GM19023 (cell line): Measurements from ENCODE around the gene ELOVL1.
A peak's percentile ranks its signal among the peaks of the same experiment; 100 is the strongest.
"Not testable (repeated sequence)": the region's sequence is repeated elsewhere in the genome, so short reads cannot be mapped to it uniquely, and the experiment has no call there.

Experiments used
- ATAC-seq: cut with Tn5 transposase; IDR thresholded peaks from one replicate; pipeline ENCODE4 v1.9.1; 2021; ENCODE audit warnings: mild to moderate bottlenecking, moderate library complexity; ENCODE audit not compliant: unreplicated experiment

The ELOVL1 gene

DNA sequence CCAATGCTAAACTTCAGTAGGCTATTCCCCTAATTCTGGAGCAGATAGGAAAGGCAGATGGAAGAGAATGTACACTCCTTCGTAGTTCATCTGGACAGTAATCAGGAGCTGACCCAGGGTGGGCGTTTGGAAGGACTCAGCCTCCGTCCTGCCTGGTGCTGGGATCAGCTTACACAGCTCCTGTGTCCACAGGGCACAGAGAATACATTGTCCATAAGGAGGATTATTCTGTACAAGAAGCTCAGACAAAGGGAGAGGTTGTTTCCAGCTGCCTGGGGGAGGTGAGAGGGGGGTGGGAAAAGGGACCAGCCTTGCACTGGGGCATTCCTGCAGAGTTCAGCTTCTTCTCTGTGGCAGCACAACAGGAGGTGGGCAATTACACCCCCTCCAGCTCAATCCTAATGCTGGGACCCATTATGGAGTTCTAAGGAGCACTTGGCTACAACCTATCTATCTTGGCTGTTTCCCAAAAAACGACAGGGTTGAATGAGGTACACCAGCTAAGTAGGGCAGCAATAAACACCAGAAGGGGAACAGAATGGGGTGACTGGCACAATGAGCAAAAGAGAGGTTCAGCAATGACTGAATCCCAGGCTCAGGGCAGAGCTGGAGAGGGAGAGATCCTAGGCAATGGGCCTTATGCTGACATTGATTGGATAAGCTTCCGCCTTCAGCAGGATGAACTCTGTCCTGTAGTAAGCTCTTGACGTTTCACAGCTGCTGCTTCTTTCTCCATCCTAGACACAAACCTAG, 14.4 kb upstream of the ELOVL1 start:
- ATAC-seq = no peak

DNA sequence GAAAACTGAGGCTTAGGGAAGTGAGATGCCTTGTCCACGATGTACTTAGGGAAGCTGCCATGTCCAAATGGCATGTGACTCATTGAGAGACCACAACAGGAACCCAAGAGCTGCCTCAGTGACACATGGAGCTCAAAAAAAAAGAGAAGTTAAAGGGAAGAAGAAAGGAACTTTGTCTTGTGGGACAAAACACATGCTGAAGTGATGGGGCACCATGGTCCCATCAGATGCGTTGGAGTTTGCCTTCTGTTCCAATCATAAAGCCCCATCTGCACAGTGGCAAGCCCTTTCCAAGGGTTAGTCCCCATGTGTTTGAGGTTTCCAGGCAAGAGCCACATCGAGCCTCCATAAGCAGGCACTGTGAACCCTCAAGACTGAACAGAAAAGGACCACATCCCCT, 13.8 kb upstream of the ELOVL1 start:
- no peak for ATAC-seq

DNA sequence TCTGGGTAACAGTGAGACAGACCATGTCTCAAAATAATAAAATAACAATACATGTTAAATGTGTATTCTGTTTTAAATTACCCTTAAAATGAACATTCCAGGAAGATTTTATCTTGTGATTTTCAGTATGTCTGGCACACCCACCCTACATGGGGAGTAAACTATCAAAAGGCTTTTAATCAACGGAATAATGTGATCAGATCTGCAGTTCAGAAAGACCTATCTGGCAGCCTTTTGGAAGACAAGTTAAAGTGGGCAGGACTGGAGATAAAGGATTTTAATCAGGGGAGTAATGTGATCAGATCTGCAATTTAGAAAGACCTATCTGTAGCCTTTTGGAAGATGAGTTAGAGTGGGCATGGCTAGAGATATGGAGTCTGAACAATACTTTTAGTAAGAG, 11.7 kb upstream of the ELOVL1 start:
- no peak for ATAC-seq

DNA sequence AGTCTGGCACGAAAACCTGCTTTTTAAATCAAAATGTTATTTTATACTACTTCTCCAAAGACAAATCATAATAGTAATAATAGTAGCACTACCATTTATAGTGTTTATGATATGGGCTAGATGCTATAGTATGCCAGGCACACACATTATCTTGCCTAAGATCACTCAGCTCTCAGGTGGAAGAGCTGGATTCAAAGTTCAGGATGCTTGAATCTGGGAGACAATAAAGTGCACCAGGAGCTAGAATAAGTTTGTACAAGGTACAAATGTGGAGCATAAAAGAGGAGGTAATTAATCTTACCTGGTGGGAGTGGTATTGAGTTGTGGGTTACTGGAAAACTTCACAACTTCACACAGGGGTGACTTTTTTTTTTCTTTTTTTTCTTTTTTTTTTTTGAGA, 10.0 kb upstream of the ELOVL1 start:
- no peak for ATAC-seq

DNA sequence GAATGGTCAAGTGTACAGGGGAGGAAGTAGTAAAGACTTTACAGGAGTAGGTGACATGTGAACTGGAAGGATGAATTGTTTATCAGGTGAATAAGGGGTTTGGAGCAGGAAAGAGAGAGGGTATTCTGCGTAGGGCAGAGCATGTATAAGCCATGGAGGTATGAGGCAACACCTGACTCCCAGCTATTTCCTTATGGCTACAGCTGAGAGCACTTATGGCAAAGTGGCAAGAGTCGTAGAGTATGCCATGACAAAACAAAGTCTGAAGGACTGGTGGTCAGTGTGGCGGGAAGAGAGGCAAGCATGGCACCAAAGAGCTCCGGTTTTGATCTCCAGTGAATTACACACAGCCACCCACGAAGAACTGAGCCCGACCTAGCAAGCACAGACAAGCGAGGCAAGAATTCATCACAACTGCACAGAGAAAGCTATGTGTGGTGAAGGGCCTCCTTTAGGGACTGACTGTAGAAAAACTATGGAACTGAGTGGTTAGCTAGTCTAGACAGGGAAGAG, 9.0 kb upstream of the ELOVL1 start:
- no peak for ATAC-seq

DNA sequence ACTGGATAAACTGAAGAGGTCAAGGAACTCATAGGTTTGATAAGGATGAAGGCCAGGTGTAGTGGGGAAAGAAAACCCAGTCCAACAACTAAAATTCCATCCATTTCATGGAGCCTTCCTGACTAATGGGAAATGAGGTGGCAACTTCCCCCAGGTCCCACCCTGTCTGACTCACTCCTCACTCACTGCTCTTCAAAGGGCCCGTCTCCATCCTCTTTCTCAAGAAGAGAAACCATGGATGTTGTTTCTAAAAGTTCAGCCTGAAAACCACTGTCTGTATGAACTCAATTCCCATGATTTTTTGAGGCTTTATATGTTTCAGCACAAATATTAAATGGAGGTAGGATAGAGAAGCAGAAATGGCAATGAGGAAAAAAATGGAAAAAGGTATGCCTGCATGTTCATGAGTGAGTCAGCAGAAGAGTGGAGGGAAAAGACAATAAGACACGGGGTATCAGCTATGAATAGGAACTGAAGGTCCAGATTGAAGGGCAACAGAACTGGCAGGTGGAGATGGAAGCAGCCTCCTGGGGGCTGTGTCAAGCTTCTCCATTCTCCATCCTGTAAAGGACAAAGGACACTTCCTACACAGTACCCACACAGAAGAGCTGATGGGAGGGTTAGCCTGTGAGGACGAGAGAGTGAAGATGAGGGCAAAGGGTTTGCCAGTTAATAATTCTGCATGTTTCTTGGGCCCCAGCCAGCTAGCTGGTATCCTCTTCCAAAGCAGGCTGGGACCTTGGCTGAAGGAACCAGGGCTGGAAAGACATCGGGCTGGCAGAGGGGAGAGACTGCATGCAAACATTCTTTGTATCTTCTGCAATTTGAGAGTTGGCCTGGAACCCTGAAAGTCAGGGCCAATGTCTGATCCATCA, 5.5 kb upstream of the ELOVL1 start:
- no peak for ATAC-seq

DNA sequence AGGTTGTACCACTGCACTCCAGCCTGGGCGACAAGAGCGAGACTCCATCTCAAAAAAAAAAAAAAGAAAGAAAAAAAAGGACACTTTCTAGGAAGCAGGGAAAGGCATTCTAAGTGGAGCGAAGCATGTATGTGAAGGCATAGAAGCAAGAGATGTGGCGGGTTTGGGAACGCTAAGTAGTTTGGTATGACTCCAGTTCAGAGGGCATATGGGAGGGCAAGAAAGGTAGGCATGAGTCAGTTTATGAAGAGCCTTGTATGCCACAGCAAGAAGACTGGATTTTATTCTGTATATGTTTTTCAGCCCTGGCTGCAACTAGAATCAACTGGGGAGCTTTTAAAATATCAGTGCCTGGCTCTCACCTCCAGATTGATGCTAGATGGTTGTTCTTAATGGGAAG, 4.4 kb upstream of the ELOVL1 start:
- no peak for ATAC-seq

DNA sequence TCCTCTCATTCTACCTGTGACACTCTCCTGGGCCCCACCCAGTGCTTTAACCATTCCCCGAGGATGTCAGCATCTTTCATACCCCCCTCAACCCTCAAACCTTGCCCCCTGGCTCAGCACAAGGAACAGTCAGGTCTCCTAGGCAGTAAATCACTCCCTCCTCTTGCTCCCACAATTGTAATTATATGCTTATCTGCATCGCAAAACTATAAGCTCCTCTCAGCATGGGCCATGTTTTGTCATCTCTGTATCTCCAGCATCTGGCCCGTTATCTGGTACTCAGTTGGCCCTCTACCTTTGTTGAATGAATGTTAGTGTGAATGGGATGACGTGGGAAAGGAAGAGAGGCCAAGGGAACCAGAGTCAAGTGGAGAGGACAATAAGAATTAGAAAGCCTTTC, 2.8 kb upstream of the ELOVL1 start:
- ATAC-seq = no peak

DNA sequence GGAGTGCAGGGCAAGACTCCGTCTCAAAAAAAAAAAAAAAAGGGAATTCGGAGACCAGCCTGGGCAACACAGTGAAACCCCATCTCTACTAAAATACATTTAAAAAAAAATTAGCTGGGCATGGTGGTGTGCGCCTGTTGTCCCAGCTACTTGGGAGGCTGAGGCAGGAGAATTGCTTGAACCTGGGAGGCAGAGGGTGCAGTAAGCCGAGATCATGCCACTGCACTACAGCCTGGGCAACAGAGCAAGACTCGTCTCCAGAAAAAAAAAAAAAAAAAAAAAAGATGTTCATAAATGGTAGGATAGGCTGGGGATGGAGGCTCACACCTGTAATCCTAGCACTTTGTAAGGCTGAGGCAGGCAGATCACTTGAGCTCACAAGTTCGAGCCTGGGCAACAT, 2.0 kb upstream of the ELOVL1 start:
- not testable (repeated sequence) for ATAC-seq

DNA sequence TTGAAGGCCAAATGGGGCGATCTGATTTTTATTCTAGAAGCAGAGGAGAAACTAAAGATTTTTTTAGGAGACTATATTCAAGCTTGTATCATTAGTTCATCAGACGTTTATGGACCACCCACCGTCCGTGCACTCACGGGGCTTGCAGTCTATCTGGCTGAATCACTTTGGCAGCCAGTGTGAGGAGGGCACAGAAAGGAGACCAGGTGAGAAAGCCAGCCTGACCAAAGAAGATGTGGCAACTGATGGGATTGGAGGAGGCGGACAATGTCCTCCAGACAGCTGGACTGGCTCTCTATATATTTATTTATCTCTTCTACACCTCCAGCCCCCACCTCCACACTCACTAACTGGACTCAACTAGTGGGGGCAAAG, 822 bp upstream of the ELOVL1 start:
- no peak for ATAC-seq

DNA sequence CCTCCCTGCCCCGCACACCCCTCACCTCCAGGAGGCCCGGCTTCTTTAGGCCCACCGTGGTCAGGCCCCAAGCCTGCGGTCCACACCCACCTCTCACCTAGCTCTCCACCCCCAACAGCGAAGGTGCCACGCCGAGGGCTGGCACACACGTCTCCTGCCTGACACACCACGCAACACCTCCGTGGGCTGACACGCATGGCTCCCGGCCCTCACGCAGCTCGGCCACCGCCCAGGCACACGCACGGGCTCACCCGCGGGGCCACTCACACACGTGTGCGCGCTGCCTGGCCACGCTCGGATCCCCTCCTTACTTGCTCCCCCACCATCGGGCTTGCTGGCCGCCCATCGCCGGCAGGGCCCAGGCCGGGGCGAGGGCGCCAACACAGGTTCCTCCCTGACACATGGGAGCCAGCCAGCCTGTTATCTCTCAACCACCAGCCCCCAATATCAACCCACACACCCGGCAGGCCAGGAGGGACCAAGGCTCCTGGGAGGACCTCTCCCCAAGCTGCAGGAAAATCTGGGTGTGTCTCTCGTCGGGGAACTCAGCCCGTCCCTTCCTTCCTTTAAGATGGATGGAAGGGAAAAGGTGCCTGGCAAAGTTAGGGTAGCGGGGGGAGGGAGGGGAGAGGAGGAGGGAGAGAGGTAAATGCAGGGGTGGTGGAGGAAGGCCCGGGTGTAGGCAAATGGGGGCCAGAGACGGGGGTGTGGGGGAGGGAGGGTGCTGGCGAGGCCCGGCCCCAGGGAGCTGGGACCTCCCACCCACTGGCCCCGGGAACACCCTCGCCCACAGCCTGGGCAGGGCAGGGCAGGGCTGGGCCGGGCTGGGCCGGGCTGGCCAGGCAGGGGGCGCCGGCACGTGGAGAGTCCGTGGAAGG, 546 bp downstream of the ELOVL1 start:
- peak; percentile 45 for ATAC-seq

DNA sequence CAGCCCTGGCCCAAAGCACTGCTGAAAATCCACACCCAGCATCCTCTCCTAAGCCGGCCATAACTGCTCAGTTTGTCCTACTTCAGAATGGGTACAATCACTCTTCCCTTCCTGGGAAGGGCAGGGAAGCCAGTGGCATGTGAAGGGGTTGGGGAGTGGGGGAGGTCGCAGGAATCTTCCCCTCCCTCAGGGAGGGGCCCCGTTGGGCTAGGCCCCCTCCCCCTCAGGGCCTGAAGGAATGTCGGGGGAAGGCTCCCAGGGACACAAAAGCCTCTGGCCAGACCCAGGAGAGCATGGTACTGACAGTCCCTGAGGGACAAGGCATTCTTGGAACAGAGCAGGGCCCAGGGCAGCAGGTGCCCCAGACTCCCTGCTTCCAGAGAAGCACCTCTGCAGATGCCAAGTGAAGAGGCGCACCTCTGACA, 1.2 kb downstream of the ELOVL1 start:
- no peak for ATAC-seq

DNA sequence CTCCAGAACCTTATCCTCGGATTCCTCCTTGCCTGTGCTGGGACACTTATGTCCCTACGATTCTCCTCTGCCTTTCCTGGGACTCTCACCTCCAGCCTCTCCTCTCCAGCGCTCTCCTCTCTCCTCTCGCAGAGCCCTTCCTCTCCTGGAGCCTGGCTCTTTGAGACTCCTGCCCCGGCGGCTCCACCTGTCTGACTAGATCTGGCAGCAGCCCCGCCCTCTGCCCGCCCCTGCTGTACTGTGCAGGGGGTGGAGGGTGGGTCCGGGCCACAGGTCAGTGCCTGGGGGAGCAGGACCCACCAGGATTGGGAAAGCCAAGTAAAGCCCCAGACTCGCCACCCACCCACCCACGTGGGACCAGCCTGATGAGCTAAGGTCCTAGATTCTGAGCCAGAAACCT, 1.6 kb downstream of the ELOVL1 start:
- no peak for ATAC-seq

DNA sequence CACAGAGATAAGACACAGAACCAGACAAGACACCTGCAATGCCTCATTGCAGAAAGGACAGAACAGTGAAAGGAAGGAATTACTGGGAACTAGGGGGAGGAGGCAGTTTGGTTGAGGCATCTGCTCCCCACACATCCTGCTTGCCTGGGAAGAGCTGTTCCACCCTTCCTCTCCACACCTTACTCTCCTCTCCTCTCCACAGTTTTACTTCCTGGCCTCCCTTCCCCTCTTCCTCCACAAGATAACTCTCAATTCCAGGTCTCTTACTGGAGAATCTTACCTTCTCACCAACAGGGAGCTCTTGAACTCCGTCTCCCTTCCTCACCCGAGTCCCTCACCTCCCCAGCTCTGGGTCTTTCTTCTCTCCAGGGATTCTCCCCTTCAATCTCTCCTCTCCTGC, 2.1 kb downstream of the ELOVL1 start:
- no peak for ATAC-seq

DNA sequence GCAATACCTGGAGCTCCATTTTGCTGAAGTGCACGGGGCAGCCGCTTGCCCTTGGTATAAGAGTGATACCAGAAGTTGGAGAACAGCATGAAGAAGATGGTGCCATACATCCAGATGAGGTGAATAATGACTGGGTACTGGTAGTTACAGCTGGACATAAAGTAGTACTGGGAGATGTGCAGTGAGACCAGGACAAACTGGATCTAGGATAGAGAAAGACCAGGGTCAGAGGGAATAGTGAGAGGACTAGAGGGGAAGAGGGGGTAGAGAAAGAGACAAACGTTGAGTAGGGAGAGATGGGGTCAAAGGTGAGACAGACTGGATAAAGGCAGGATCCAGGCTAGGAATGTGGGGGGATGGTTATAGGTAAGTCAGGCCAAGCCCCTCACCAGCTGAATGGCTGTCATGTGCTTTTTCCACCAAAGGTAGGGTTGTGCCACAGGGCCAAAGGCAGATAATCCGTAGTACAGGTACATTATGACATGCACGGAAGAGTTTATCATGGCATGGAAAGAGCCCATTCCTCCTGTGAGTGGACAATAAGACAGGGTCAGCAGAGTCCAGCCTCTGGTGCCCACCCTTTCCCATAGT, 3.8 kb downstream of the ELOVL1 start:
- no peak for ATAC-seq

DNA sequence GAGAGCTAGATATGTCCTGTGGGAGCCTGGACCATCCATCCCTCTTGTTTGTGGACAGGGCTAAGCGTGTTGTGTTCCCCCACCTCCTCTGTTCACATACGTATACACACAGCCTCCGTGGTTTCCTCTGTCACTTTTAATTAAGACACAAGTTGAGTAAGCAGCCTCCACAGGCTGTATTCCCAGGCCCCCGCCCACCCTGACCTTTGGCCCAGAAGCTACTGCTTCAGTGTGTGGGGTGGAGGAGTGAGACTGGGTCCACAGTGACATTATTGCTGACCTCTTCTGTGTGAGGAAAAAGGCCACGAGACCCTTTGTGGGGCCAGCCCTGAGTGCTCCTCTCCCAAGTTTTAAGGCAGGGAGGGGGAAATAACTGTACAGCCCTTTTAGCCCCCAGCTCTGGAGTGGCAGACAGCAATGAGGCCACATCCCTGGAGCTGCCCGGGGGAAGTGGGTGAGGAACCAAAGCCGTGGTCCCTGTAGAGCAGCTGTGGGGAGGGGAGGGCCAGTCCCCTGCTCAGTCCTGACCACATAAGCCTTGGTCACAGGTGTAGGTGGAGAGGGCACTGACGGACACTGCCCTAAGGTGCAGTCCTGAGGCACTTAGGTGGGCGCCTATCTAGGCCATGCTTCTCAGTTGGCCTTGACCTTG, 4.4 kb downstream of the ELOVL1 start:
- ATAC-seq = no peak

DNA sequence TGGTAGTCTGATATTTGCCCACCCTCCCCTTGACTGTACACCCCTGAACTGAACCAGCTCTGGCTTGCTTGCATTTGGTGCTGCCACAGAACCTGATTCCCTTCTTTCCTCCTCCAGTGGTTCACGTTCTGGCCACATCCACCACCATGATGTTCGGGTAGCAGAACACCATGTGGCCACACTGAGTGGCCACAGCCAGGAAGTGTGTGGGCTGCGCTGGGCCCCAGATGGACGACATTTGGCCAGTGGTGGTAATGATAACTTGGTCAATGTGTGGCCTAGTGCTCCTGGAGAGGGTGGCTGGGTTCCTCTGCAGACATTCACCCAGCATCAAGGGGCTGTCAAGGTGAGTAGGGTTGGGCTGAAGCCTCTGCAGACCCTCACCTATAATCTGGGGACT, 7.2 kb downstream of the ELOVL1 start:
- ATAC-seq = no peak

DNA sequence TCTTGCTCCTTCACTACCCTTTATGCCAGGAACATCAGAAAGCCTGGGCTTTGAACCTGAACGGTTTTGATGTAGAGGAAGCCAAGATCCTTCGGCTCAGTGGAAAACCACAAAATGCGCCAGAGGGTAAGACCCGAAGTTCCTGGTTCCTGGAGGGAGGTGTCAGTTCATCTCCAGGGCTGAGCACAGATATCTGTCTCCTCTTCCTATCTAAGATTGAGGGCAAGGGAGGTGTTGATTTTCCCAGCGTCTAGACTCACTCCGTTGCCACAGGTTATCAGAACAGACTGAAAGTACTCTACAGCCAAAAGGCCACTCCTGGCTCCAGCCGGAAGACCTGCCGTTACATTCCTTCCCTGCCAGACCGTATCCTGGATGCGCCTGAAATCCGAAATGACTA, 8.1 kb downstream of the ELOVL1 start:
- ATAC-seq = no peak

DNA sequence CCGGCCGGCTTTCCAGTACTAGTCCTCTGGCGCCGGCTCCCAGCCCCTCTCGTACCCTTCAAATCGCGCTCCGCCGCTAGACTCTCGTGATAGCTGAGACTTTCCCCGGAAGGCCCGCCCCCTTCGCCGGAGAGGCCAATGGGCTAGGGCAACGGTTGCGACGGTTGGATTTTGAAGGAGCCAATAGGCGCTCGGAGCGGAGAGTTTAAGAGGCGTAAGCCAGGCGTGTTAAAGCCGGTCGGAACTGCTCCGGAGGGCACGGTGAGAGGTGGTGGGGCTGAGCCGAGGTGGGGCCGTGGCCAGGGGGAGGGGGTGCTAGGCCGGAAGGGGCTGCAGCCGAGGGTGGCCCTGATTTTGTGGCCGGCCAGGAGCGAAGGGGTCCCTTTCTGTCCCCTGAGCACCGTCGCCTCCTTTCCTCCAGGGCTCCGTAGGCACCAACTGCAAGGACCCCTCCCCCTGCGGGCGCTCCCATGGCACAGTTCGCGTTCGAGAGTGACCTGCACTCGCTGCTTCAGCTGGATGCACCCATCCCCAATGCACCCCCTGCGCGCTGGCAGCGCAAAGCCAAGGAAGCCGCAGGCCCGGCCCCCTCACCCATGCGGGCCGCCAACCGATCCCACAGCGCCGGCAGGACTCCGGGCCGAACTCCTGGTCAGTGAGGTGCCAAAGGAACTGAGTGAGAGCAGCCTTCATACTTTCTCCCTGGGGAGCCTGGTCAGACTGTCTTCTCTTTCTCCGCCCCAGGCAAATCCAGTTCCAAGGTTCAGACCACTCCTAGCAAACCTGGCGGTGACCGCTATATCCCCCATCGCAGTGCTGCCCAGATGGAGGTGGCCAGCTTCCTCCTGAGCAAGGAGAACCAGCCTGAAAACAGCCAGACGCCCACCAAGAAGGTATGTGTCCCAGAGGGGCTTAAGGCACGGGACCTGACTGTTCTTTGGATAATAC, 8.8 kb downstream of the ELOVL1 start, which contains the start of gene CDC20:
CDC20 (plus strand) TSS at position 236 of the 948 bp plus-strand sequence; CDS start at position 471, 235 bp downstream.
- peak; percentile 94 for ATAC-seq
